GM21786 (cell line): ENCODE measurements around the gene DPYSL5.

Experiments
- ATAC-seq: cut with Tn5 transposase; IDR thresholded peaks from one replicate; pipeline ENCODE4 v1.9.1; 2021; ENCODE audit not compliant: unreplicated experiment

The DPYSL5 gene

DNA sequence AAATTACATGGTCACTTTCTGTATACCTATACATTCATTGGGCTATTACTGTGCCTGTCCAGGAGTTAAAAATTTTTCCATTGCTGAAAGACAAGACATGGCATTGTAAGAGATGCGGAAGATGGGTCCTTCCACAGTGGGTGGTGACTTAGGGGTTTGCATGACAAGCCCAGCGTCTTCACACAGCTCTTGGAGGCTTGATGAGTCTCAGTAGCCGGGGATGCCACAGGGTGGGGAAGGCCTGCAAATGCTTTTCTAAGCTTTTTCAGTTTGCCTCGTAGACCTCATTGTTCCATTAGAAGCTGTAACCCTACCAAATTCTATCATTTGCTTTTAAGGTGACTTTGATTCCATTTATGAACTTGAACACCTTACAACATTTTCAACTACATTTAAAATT, 104.4 kb downstream of the DPYSL5 start:
- no peak for ATAC-seq

DNA sequence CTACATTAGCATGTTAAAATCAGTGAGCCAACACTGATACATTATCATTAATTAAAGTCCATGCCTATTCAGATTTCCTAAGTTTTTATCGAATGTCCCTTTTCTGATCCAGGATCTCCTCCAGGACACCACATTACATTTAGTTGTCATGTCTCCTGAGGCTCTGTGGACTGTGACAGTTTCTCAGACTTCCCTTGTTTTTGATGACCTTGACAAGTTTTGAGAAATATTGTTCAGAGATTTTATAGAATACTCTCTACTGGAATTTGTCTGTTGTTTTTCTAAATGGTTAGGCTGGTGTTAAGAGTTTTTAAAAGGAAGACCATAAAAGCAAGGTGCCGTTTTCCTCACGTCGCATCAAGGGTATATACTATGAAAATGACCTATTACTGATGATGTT, 106.2 kb downstream of the DPYSL5 start:
- ATAC-seq, result no peak

DNA sequence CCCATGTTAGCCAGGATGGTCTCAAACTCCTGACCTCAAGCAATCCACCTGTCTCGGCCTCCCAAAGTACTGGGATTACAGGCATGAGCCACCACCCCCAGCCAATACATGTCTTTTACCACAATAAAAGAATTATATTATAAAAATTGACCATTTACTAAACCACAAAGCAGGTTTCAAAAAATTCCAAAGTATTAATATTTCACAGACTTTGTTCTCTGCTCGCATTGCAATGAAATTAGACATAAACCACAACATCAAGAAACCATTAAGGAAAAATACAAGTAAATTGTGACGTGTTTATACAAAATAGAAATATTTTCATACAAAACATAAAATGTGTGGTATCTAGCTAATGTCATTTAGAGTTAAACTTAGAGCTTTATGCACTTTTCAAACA, 109.1 kb downstream of the DPYSL5 start:
- no peak for ATAC-seq

DNA sequence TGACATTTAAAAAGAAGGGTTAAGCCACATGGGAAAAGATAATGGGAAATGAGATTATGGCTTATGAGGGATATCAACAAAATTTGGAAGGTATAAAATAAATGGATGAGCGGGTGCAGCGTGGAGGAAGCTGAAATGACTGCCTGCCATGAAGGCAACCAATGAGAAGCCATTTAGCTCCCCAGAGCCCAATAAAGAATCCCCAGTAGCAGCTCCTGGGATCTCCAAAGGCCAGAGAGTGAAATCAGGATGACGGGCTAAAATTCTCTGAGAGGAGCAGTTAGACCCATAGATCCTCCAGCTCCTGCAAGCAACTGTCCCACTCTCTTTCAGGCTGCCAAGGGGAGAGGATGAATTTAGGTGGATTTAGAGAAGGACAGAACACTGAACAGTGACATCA, 109.6 kb downstream of the DPYSL5 start:
- ATAC-seq, result no peak

DNA sequence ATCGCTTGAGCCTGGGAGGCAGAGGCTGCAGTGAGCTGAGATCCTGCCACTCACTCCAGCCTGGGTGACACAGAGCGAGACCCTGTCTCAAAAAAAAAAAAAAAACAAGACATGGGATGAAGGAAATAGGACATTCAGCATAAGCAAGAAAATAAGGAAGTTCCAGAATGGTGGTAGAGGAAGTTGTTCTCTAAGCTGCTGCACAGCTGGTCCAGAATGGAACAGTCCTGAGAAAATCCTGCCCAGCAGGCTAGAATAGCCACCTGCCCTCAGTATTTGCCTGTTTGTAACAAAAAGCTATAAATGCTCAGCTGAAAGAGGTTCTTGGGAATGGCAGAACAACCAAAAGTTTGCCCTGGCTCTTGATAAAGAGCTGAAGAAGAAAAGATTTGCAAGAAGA, 111.4 kb downstream of the DPYSL5 start:
- ATAC-seq, result no peak

DNA sequence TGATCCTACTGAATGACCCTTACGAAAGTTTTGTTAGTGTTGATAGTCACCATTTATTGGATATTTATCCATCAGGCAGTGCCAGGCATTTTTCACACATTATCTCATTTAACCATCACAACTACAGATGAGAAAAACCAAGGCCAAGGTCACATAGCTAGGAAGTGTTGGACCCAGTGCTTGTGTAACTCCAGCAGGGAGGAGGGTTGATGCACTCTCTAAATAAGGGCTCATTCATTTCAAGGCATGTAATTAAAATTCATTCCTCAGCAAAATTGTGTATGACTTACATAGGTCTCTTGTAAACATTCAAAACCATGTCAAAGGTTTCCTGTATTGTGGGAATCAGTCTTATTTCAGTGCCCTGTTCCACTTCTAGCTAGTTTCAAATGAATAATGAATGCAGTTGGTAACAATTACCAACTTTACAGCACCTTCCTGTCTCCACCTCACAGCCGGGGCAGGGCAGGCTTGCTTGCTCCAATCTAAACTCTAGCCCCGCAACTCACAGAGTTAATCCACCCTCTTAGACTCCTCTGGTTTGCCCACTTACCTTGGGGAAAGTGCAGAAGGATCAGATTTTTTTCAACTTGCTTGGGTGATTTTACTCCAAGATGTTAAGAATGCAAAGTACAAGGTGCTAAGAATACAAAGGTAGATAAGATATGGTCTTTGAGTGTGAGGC, 116.7 kb downstream of the DPYSL5 start:
- no peak for ATAC-seq

DNA sequence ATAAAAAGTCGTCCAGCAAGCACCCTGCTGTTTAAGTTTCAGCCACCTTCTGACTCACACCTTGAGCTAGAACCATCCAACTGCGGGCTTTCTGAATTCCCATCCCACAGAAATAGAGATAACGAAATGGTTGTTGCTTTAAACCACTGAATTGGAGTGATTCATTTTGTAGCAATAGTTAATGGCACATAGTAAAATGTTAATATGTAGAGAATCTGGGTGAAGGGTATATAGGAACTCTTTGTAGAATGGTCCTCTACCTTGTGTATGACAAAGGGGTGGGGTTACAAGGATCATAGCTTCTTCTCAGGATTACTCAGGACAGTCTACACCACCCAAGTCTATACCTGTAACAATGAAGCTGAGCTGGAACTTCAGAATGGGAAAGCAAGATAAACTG, 120.1 kb downstream of the DPYSL5 start:
- ATAC-seq, result no peak

DNA sequence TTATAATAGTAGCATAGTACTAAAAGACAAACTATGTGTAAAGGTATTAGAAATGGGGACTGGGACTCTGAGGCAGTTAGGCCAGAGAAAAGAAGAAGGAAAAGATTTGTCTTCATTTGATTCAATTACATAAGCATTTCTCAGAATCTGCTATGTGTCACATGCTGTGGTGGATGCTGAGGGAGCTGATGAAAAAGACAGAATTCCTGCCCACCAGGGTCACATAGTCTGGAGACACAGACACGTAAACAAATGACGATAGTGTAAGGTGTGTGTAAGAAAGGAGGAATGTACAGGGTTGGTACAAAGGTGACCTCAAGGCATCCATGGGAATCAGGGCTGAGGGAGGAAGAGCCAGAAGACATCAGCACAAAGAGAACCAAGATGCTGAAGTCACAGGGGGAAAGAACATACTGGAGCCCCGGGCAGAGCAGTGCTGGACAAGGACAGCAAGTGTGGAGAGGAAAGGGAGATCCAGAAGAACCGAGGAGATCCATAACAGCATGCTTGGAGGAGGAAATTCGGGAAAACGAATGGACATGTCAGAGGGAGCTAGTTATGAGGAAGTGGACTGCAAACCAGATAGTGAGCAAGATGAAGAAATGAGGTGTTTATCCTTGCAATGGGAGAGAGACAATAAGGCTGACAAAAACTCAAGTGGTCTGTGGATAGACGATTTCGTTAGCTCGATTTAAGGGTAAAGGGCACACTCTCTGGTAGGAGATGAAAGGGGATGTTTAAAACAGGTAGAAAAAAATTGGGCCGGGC, 121.3 kb downstream of the DPYSL5 start:
- no peak for ATAC-seq

DNA sequence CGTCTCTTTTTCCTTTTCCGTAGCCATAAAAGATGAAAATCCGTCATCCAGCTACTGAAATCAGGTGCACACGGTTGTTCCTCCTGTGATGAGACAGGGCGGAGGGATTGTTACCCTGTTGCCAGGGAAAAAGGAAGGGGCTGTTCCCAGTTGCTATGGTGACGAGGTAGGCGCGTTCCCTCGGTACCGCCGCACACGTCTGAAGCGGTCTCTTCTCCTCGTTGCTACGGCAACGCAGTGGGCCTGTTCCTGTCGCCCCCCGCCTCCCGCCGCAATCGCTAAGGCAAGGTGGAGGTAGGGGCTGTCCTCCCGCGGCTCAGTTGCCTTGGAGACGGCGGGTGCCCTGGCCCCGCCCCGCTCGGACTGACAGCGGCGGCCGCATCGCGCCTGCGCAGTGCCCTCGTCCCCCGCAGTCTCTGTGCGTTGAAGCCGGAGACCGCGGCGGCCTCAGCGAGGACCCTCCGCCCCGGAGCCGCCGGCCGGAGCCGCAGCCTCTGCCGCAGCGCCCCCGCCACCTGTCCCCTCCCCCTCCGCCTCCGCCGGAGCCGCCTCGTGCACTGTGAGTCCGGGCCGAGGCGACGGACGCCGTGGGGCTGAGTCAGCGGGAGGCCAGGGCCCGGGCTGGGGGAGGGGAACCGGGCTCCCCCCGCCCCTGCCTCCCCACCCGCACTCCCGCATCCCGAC, 122.5 kb downstream of the DPYSL5 start, which contains the start of gene MAPRE3:
MAPRE3 (plus strand) TSS at position 394 of the 684 bp plus-strand sequence. CDS start 51,582 bp downstream, outside the sequence.
- peak; percentile 81 for ATAC-seq

DNA sequence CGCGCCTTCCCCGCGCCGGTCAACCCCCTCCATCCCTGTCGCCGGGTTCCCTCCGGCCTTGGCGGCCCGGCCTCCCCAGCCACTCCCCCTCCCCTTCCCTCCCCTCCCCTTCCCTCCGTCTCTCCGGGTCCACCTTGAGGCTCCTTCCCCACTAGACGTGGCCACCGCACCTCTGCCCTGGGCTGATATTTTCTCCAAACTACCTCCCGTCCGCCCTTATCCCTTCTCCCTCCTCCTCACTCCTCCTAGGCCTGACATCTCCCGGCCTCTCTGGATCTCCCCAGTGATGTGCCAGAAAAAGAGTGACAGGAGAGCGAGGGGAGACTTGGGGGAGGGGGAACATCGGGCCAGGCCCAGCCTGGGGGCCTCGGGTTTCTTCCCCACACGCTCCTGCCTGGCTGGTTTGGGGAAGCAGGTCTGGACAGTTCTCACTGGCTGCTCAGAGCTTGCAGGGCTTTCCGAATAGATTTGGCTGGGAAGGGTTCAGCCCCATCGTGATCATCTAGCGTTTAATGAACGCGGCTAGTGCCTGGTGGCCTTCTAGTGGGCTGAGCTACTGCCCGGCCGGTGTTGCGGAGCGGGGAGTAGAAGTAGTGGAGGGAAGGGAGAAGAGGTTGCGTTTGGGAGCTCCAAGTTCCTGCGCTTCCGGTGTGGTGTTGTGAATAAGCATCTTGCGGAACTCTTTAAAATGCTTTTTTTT, 123.1 kb downstream of the DPYSL5 start:
- ATAC-seq, result no peak

DNA sequence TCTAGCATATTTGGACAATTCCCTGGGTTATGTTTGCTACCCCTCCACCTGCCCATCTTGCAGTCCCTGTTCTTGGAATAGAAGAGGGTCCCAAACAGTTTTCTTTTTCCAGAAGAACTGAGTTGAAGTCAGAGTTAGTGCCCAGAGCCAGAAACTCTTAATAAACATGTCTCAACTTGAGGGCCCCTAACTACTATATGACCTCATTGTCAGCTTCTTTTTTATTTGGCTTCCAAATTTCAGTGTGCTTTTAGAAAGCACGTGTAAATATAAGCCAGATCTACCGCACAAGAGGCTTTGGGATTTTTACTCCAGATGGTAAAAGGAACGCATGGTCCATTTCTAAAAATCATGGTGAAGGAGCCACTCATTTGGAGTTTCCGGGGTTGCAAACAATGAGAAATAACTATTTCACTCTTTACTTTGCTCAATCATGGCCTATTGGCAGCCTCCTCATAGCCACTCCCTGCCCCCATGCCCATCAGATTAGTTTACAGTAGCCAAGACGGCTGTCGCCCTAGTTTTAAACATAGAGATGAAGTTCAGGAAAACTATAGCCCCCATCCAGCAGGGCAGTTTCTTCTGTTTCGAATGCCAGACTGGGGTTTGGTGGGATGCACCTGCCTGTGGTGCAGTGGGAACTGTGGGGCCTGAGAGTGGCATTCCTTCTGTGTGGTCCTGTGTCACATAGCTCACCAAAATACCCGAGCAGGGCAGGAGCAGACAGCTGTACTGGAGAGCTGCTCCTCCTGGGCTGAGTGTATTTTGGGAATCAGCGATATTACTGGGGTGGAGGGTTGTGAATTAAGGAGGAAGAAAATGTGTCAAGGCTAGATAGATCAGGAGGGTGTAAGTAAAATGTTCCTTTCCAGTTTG, 124.2 kb downstream of the DPYSL5 start:
- ATAC-seq, result no peak

DNA sequence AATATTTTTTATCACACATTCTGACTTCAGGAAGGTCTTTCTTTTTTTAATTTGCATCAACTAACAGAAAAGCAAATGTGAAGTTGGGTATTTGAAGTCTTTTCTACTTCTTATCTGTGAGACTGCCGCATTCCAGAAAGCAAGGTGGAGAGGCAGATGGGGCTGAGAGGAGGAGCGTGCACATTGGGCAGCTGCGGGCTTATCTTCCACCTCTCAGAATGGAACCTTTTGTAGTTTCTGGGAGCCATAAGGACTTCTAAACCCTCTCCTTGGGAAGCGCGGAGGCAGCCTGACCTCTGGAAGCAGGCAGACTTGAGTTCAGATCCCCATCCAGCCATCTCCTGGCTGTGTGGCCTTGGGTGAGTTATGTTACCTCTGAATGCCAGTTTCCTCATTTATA, 126.4 kb downstream of the DPYSL5 start:
- no peak for ATAC-seq

DNA sequence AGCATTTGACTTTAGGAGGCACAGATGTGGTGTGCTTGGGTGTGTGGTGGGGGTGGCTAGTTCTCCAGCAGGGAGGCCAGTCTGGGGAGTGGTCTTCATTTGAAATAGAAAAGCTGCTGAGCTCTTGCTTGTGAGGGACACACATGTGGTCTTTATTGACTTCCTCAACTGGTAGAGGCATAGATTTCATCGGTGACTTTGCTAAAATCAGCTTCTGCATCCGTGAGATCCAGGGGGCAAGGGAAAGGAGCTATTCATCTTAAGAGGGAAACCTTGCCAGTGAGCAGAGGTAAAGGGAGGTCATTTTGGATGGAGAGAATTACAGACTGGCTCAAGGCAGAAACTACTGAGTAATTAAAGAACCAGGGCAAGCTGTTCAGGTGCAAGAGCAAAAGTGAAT, 127.2 kb downstream of the DPYSL5 start:
- ATAC-seq, result no peak

DNA sequence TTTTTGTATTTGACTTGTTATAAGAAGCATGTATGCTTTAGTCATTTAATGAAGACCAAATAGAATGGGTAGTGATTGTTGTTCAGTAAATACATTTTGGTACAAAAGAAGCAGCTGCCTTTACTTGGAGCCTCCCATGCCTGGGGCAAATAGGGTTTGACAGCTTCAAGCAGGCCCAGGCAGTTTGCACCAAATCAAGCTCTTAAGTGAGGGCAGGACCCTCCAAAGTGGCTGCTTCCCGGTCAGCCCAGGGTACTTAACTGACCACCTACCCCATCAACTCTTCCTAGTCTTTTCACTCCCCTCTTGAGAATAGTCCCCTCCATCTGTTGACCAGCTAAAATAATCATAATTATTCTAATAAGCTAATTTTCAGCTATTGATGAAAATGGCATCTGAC, 127.7 kb downstream of the DPYSL5 start:
- ATAC-seq, result no peak

DNA sequence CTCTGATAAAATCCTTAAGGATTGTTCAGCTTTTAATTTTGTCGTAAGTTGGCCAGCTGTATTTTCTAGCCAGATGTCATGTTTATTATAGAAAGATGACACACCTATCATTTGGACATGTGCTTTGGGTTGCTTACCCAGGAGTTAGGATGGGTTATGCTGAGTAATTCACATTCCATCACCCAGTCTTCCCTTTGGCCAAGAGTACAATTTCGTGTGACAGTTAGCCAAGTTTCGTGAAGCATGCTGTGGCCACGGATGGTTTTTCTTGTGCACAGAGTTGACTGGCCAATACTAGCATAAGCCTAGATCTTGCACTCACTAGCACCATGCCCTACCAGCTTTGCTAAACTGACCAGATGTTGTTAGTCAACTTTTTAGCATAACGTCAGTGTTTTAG, 128.3 kb downstream of the DPYSL5 start:
- ATAC-seq, result no peak

DNA sequence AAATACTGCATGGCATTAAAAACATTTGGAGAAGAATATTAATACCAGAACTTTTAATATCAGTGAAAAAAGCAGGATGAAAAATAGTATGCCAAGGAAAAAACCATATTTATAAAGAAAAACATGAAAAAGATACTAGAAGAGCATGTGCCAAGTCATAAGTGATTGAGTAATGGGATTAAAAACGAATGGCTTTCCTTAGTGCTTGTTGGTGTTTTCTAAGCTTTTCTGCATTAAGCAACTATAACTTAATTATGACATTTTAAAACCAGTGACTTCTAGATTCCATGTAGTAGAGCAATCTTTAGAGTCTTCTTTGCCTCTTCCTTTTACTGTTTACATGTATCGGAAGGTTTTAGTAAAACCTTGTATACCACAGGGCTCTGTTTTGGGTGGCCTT, 129.1 kb downstream of the DPYSL5 start:
- no peak for ATAC-seq

DNA sequence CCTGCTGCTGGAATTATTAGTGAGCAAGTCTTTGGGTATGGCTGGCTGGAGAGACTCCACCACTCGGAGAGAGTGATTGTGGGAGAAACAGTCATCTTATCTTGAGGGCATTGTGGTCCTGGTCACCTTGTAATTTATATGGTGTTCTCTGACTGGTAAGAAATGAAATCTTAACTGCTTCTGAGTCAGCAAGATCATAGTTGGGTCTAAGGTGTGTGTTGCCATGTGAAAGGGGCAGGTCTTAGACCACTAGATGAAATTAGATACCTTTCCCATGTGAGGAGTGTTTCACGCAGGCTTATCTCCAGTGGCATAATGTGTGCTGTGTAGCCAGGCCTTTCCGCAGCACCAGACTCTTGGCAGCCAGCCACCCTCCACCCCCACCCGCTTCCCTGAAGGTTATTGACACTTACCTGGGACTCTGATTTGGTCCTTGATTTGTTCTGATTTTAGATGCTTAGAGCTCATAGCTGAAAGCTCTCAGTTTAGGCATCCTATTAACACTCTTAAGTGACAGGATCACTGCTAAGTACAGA, 130.2 kb downstream of the DPYSL5 start:
- ATAC-seq, result no peak

DNA sequence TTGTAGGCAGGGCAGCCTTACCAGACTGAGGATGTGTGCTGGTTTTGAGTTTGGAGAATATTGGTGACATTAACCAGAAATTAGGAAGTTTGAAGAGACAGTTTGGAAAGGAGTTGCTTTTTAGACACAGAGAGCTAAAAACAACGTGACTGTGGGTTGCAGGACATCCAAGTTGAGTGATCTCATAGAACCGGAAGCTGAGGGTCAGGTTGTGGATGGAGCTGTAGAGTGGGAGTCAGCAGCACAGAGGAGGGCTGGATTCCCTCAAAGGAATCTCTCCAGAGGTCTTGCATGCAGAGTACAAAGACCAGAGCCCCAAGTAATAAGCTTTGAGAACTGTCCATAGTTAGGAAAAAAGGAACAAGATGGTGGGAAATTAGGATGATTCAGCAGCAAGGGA, 131.8 kb downstream of the DPYSL5 start:
- no peak for ATAC-seq

DNA sequence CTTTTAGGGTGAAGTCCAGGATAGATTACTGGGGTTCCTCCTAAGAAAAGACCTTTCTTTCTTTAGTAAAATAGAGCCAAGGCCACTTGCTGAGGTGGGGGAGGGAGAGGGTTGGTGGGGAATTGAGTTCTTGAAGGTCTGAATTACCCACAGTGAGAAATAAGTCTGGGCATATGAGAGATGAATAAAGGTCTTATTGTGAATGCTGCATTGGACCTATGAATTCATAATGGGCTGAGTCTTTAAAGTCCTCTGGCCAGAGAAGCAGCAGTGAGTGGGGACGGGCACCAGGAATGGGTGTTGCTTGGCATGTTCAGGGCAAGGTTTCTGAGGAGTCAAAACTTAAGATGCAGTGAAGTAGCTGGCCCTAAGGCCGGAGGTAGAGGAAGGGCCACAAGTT, 133.0 kb downstream of the DPYSL5 start:
- no peak for ATAC-seq

DNA sequence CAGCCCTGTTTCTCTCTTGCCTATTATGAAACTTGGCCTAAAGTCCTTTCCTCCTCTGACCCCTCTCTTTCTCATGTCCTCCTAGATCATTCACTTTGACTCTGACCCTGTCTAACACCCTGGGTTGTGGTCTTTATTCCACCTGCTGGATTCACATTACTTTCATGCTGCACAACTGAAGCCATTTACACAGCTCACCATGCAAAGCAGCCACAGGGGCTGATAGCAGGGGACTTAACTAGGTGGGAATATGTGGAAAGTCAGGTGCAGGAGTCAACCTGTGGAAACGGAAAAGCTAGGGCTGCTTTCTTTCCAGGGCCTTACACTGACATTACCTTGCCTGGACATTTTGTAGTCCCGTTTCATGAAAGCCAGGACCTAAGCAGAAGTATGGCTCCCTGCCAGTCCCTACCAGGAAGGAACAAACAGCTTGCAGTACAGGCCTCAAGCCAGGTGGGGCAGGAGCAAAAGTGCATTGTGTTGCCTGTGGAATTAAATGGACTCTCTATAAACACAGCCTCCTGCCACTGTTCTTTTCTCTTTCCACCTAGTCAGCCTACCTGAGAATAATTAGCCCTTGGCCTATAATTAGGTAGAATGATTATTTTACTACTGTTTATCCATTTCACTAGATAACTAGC, 134.3 kb downstream of the DPYSL5 start:
- ATAC-seq, result no peak
